OCI-LY3 (cell line): ENCODE measurements around the gene CPTP.
A peak's percentile ranks its signal among the peaks of the same experiment; 100 is the strongest.

Source experiments
- EZH2phosphoT487 ChIP-seq: fragments of 200-600 bp; shearing (Covaris generic); IDR thresholded peaks from 2 replicates; pipeline ENCODE4 v1.6.1; 2018; ENCODE audit warnings: antibody characterized with exemption, mixed run types, low read depth
- TF ChIP-seq, protein P1 (sequence below): fragments of 200-600, 300-600 bp; sonication (generic); IDR thresholded peaks from 2 replicates; pipeline ENCODE4 v1.5.1; 2014; ENCODE audit warnings: antibody characterized with exemption, low read length, low read depth

DNA sequence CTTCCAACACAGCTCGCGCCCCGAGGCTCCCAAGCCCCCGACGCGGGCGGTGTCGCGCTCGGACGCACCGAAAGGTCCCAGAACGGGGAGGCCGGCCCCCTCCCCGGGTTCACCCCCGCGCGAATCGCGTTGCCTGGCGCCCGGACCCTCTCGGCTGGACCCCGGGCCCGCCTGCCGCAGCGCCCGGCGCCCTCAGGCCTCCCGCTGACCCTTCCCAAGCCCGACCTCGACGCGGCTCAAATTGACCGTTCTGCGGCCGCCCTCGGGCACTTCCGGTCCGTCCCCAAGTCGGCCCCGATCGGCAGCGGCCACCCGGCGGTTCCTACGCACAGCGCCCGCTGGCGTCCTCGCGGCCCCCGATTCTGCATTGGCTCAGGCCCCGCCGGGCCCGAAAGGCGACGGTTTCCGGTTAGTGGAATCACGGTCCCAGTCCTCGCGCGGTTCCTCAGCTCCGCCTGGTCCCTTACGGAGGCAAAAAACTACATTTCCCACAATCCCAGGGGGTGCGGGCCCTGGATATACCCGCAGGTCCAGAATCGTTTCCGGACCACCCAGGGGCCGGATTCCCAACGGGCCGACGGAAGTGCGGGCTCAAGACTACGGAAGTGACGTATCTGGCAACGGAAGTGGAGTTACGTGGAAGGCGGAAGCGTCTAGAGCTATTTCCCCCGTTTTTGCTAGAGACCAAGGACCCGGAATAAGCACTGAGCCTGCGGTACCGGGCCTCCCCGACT lies 50.5 kb downstream of the CPTP start, which contains the start of gene AURKAIP1:
- TF ChIP-seq, protein P1, sequence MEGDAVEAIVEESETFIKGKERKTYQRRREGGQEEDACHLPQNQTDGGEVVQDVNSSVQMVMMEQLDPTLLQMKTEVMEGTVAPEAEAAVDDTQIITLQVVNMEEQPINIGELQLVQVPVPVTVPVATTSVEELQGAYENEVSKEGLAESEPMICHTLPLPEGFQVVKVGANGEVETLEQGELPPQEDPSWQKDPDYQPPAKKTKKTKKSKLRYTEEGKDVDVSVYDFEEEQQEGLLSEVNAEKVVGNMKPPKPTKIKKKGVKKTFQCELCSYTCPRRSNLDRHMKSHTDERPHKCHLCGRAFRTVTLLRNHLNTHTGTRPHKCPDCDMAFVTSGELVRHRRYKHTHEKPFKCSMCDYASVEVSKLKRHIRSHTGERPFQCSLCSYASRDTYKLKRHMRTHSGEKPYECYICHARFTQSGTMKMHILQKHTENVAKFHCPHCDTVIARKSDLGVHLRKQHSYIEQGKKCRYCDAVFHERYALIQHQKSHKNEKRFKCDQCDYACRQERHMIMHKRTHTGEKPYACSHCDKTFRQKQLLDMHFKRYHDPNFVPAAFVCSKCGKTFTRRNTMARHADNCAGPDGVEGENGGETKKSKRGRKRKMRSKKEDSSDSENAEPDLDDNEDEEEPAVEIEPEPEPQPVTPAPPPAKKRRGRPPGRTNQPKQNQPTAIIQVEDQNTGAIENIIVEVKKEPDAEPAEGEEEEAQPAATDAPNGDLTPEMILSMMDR = peak; percentile 12; the same call in 1 of the 2 replicates
- no peak for TF ChIP-seq EZH2phosphoT487
